HG03354 (cell line): ENCODE data around the gene SSR2.
"Not testable (repeated sequence)": the region's sequence is repeated elsewhere in the genome, so short reads cannot be mapped to it uniquely, and the experiment has no call there.

Source experiments
- ATAC-seq: cut with Tn5 transposase; IDR thresholded peaks from one replicate; pipeline ENCODE4 v1.9.1; 2021; ENCODE audit warnings: mild to moderate bottlenecking; ENCODE audit not compliant: unreplicated experiment, poor library complexity, severe bottlenecking

The SSR2 gene

GRCh38 chr1:156050376-156050775, 29.6 kb upstream of the SSR2 start:
- ATAC-seq: no peak

GRCh38 chr1:156048663-156049258, 28.0 kb upstream of the SSR2 start:
- ATAC-seq: no peak

- no peak for ATAC-seq
Measured at GRCh38 chr1:156045076-156045475, 24.3 kb upstream of the SSR2 start.

- no peak for ATAC-seq
Measured at GRCh38 chr1:156042828-156043227, 22.1 kb upstream of the SSR2 start.

- ATAC-seq: not testable (repeated sequence)
Measured at GRCh38 chr1:156034991-156035390, 14.2 kb upstream of the SSR2 start.

GRCh38 chr1:156033011-156033410, 12.3 kb upstream of the SSR2 start:
- no peak for ATAC-seq

- no peak for ATAC-seq
Measured at GRCh38 chr1:156026588-156026987, 5.8 kb upstream of the SSR2 start.

GRCh38 chr1:156025876-156026275, 5.1 kb upstream of the SSR2 start:
- no peak for ATAC-seq

GRCh38 chr1:156024801-156025200, 4.0 kb upstream of the SSR2 start:
- ATAC-seq: no peak

- no peak for ATAC-seq
Measured at GRCh38 chr1:156021954-156022353, 1.2 kb upstream of the SSR2 start.

- ATAC-seq: no peak
Measured at GRCh38 chr1:156021093-156021428, 310 bp upstream of the SSR2 start.

- no peak for ATAC-seq
Measured at GRCh38 chr1:156019946-156020292, 832 bp downstream of the SSR2 start.

GRCh38 chr1:156014829-156015228, 5.9 kb downstream of the SSR2 start:
- ATAC-seq: no peak

GRCh38 chr1:156012051-156012817, 8.5 kb downstream of the SSR2 start:
- ATAC-seq: peak; percentile 81

- ATAC-seq: no peak
Measured at GRCh38 chr1:156009404-156009803, 11.3 kb downstream of the SSR2 start.

GRCh38 chr1:156006666-156007376, 13.9 kb downstream of the SSR2 start:
- no peak for ATAC-seq

GRCh38 chr1:156004843-156005584, 15.7 kb downstream of the SSR2 start:
- no peak for ATAC-seq

- ATAC-seq: no peak
Measured at GRCh38 chr1:156003923-156004188, 16.9 kb downstream of the SSR2 start.

- no peak for ATAC-seq
Measured at GRCh38 chr1:156002188-156002911, 18.4 kb downstream of the SSR2 start.

- ATAC-seq: no peak
Measured at GRCh38 chr1:156001662-156002171, 19.0 kb downstream of the SSR2 start.
